ENCODE measurements around the gene SPTLC3. TPM values are rescaled to one million over a fixed set of nuclear protein-coding genes. Genes with fewer than 3 reads are reported as not detected.

SPTLC3 gene
- total RNA-seq, 1 donor from 2014 or later: 27.0 TPM

GRCh38 chr20:12989586-12990115 is 19.1 kb upstream of the SPTLC3 start:
- Mint-ChIP-seq H3K9me3 (peaks cover under 1% of the 10 kb centered on the region), H3K27ac (no peak overlapping the region), H3K4me1 (peaks cover 3% of the 10 kb centered on the region), H3K36me3 (no peaks in the 10 kb centered on the region), H3K4me3 (no peak overlapping the region), H3K27me3 (ENCODE audit: low read depth) (no peaks in the 10 kb centered on the region)
- TF ChIP-seq, protein P1, sequence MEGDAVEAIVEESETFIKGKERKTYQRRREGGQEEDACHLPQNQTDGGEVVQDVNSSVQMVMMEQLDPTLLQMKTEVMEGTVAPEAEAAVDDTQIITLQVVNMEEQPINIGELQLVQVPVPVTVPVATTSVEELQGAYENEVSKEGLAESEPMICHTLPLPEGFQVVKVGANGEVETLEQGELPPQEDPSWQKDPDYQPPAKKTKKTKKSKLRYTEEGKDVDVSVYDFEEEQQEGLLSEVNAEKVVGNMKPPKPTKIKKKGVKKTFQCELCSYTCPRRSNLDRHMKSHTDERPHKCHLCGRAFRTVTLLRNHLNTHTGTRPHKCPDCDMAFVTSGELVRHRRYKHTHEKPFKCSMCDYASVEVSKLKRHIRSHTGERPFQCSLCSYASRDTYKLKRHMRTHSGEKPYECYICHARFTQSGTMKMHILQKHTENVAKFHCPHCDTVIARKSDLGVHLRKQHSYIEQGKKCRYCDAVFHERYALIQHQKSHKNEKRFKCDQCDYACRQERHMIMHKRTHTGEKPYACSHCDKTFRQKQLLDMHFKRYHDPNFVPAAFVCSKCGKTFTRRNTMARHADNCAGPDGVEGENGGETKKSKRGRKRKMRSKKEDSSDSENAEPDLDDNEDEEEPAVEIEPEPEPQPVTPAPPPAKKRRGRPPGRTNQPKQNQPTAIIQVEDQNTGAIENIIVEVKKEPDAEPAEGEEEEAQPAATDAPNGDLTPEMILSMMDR (IDR thresholded peaks at IDR 0.05; ENCODE audit: unreplicated experiment): no peak
- no peak for DNase-seq (ENCODE audit: low spot score in 2 of 2, unreplicated experiment in 2 of 2)

DNA sequence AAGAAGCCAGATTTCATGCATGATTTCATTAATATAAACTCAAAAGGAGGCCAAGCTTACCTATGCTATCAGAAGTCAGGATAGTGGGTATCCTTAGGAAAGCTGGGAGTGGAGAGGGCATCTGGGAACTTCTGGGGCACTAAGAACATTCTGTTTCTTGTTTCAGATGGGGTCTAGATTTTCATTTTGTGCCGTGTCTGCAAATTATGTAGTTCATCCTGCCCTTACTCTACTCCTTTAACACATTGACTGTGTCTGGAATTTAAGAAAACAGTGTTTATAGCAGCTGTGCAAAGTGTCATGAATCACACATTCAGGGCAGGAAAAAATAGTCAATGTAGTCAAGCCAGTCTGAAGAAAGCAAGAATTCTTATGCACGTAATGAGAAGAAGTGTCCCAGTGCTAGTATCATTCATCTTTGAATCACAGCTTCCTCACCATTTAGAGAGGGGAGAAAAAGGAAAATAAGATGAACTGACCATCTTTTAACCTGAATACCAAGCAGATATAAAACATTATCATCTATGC is 11.6 kb upstream of the SPTLC3 start:
- peaks cover 3% of the 10 kb centered on the region for H3K9me3 Mint-ChIP-seq
- H3K27ac Mint-ChIP-seq: peak overlapping the region; percentile 37
- H3K36me3 Mint-ChIP-seq: no peaks in the 10 kb centered on the region
- no peaks in the 10 kb centered on the region for H3K27me3 Mint-ChIP-seq (ENCODE audit: low read depth)
- no peak overlapping the region for H3K4me3 Mint-ChIP-seq
- DNase-seq (ENCODE audit: low spot score in 2 of 2, unreplicated experiment in 2 of 2): no peak
- TF ChIP-seq, protein P1 (IDR thresholded peaks at IDR 0.05; ENCODE audit: unreplicated experiment): no peak
- H3K4me1 Mint-ChIP-seq: peaks cover 15% of the 10 kb centered on the region

DNA sequence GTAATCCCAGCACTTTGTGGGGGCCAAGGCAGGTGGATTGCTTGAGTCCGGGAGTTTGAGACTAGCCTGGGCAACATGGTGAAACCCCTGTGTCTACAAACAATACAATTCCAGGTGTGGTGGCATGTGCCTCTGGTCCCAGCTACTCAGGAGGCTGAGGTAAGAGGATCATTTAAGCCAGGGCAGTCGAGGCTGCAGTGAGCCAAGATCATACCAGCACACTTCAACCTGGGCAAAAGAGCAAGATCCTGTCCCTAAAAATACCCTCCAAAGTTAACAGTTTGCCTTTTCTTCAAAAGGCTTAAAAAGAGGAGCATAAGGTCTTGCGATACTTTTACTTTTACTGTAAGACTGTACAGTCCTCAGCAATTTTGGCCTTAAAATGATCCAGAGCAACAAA is 10.7 kb upstream of the SPTLC3 start:
- H3K9me3 Mint-ChIP-seq: peaks cover 6% of the 10 kb centered on the region

DNA sequence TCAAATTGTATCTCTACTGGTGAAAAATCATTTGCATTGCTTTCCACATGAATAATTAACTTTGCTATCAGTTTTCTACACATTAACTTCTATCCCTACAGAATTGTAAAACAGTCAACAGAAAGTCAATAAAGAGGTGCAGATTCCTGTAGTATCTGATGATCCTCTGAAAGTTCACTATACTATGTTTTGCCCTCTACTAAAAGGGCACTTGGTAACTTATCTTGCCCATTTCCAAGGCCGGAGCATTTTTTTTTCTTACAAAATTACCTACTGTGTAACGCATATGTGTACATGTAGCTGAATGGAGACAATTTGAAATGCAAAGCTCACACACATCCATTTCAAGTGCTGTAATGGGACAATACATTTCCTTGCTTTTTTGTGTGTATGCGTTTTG is 9.6 kb upstream of the SPTLC3 start:
- Mint-ChIP-seq H3K9me3 (peaks cover 6% of the 10 kb centered on the region), H3K36me3 (no peaks in the 10 kb centered on the region), H3K4me1 (peaks cover 15% of the 10 kb centered on the region), H3K27me3 (ENCODE audit: low read depth) (no peaks in the 10 kb centered on the region), H3K4me3 (no peak overlapping the region), H3K27ac (no peak overlapping the region)
- TF ChIP-seq, protein P1 (IDR thresholded peaks at IDR 0.05; ENCODE audit: unreplicated experiment): no peak
- DNase-seq (ENCODE audit: low spot score in 2 of 2, unreplicated experiment in 2 of 2): no peak

More for the DNA sequence above, 10.7 kb upstream of the SPTLC3 start:
- Mint-ChIP-seq H3K4me1 (peaks cover 15% of the 10 kb centered on the region), H3K27me3 (ENCODE audit: low read depth) (no peaks in the 10 kb centered on the region), H3K4me3 (no peak overlapping the region), H3K36me3 (no peaks in the 10 kb centered on the region), H3K27ac (peak overlapping the region; percentile 37)
- TF ChIP-seq, protein P1 (IDR thresholded peaks at IDR 0.05; ENCODE audit: unreplicated experiment): no peak
- DNase-seq (ENCODE audit: low spot score in 2 of 2, unreplicated experiment in 2 of 2): no peak

DNA sequence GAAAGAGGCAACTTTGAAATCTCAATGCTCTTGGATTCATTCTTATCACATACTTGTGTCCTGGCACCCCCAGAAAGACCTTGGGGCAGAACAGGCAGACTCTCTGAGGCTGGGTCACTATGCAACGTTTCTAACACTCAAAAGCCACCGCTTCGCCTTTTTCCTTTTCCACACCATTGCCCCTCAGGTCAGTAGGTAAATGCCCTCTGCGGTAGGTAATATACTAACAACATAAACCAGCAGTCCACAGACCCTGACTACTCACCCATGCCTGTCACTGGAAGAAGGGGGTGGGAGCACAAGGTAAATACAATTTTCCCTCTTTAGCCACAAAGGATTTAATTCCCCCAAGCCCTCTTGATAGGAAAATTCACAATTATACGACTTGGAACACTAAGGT is 6.5 kb upstream of the SPTLC3 start:
- H3K27ac Mint-ChIP-seq: no peak overlapping the region
- peaks cover 19% of the 10 kb centered on the region for H3K4me1 Mint-ChIP-seq
- H3K27me3 Mint-ChIP-seq (ENCODE audit: low read depth): no peaks in the 10 kb centered on the region
- no peaks in the 10 kb centered on the region for H3K36me3 Mint-ChIP-seq
- no peak overlapping the region for H3K4me3 Mint-ChIP-seq
- H3K9me3 Mint-ChIP-seq: peaks cover 3% of the 10 kb centered on the region
- DNase-seq (ENCODE audit: low spot score in 2 of 2, unreplicated experiment in 2 of 2): no peak
- TF ChIP-seq, protein P1 (IDR thresholded peaks at IDR 0.05; ENCODE audit: unreplicated experiment): no peak
